GM12878 (cell line): Measurements from ENCODE around the gene KLC4. TPM values are rescaled to one million over a fixed set of nuclear protein-coding genes. Genes with fewer than 3 reads are reported as not detected.

Experiments used
- ATAC-seq: fragments of 200-7000 bp; cut with Tn5 transposase; 3 replicates; pipeline ENCODE4 v1.9.1; 2020; ENCODE audit warnings: mild to moderate bottlenecking, moderate library complexity
- BruUV-seq: library from RNA; stranded (reverse); fragments of 400-500 nt; replicated peaks from 2 replicates; lab custom pipeline; 2021; lab: Mats Ljungman, UMichigan
- CTCF ChIA-PET: fragments of 300-600 bp; sonication (Branson Sonifier 250); formaldehyde crosslinking; extraction: SDS; loops from one replicate; lab custom pipeline; 2021; ENCODE audit warnings: inconsistent platforms; lab: Yijun Ruan, JAX
- POLR2A ChIA-PET: fragments of 350-600 bp; formaldehyde crosslinking; extraction: SDS; loops from one replicate; lab custom pipeline; 2021; ENCODE audit warnings: inconsistent platforms; lab: Charles Lee
- RAD21 ChIA-PET: fragments of 300-600 bp; sonication (Branson Sonifier 250); formaldehyde crosslinking; loops from one replicate; lab custom pipeline; 2023; ENCODE audit warnings: antibody characterized with exemption; ENCODE audit not compliant: unreplicated experiment; lab: Charles Lee
- SMC1A ChIA-PET: fragments of 300-600 bp; sonication (Branson Sonifier 250); formaldehyde crosslinking; loops from one replicate; lab custom pipeline; 2023; ENCODE audit not compliant: unreplicated experiment, uncharacterized antibody; lab: Charles Lee
- DNase-seq: peaks from one replicate; pipeline ENCODE4 v3.0.0-alpha.2; 2011; ENCODE audit warnings: low read depth, low spot score
- FAIRE-seq: peaks from 3 replicates; lab custom pipeline; 2011; peaks lifted over from hg19 to GRCh38; lab: Jason Lieb, UNC
- H2AFZ ChIP-seq: 2 replicates; pipeline ENCODE4 v1.6.0; 2011; ENCODE audit warnings: low read depth, low read length, control low read depth; ENCODE audit not compliant: control insufficient read depth
- H3K27ac ChIP-seq: 2 replicates; pipeline ENCODE4 v1.5.1; 2011; ENCODE audit warnings: control low read depth; ENCODE audit not compliant: control insufficient read depth, insufficient read depth
- H3K27me3 ChIP-seq, 2 experiments: replicated peaks in 1 of 2; 2 replicates each; pipeline versions ENCODE4 v1.6.0 to v1.6.1; 2011; ENCODE audit warnings: low read length in 1 of 2; ENCODE audit not compliant: control insufficient read depth in 2 of 2, insufficient read depth in 2 of 2
- H3K36me3 ChIP-seq, 2 experiments: 2 replicates each; pipeline ENCODE4 v1.5.1; 2011; ENCODE audit warnings: low read length in 1 of 2; ENCODE audit not compliant: control insufficient read depth in 2 of 2, insufficient read depth in 2 of 2
- H3K4me1 ChIP-seq: 2 replicates; pipeline ENCODE4 v1.6.1; 2011; ENCODE audit warnings: mild to moderate bottlenecking, low read length, moderate library complexity, mixed read lengths; ENCODE audit not compliant: control insufficient read depth, insufficient read depth
- H3K4me2 ChIP-seq: 2 replicates; pipeline ENCODE4 v1.6.0; 2011; ENCODE audit warnings: control low read depth; ENCODE audit not compliant: control insufficient read depth, insufficient read depth
- H3K4me3 ChIP-seq: fragments of 200-600 bp; sonication (generic); 2 replicates; pipeline ENCODE4 v1.5.1; 2016
- H3K79me2 ChIP-seq: 2 replicates; pipeline ENCODE4 v1.6.0; 2011; ENCODE audit warnings: low read length; ENCODE audit not compliant: control insufficient read depth, insufficient read depth
- H3K9ac ChIP-seq: 2 replicates; pipeline ENCODE4 v1.8.0; 2011; ENCODE audit warnings: low read length, control low read depth, mixed read lengths; ENCODE audit not compliant: control insufficient read depth, insufficient read depth
- H3K9me3 ChIP-seq: replicated peaks from 3 replicates; pipeline ENCODE4 v1.5.1; 2011; ENCODE audit warnings: mild to moderate bottlenecking, low read length; ENCODE audit not compliant: control insufficient read depth, insufficient read depth
- H4K20me1 ChIP-seq: 2 replicates; pipeline ENCODE4 v1.6.0; 2011; ENCODE audit not compliant: control insufficient read depth, insufficient read depth
- ATF7 ChIP-seq: fragments of 450-650 bp; IDR thresholded peaks from 2 replicates; pipeline ENCODE4 v1.6.1; 2016; ENCODE audit warnings: low read depth, mild to moderate bottlenecking
- BHLHE40 ChIP-seq, 2 experiments: fragments of 450-650 bp in 1 of 2; IDR thresholded peaks; 2 replicates each; pipeline ENCODE4 v1.6.1; 2011 to 2017; ENCODE audit warnings: low read depth in 2 of 2, borderline replicate concordance in 1 of 2, improper control_type of control experiment in 1 of 2, low read length in 1 of 2, mild to moderate bottlenecking in 1 of 2
- CHD4 ChIP-seq: fragments of 200-600 bp; sonication (generic); IDR thresholded peaks from 2 replicates; pipeline ENCODE4 v1.6.1; 2016; ENCODE audit warnings: mild to moderate bottlenecking
- HDGF ChIP-seq: fragments of 450-650 bp; IDR thresholded peaks from 2 replicates; pipeline ENCODE4 v1.6.1; 2016; ENCODE audit warnings: antibody characterized with exemption
- IRF3 ChIP-seq: fragments of 450-650 bp; IDR thresholded peaks from 2 replicates; pipeline ENCODE4 v1.6.1; 2014; ENCODE audit warnings: mild to moderate bottlenecking
- MEF2A ChIP-seq: IDR thresholded peaks from 2 replicates; pipeline ENCODE4 v1.6.1; 2011; ENCODE audit warnings: low read depth, mild to moderate bottlenecking, low read length, moderate library complexity; ENCODE audit not compliant: insufficient read depth
- NBN ChIP-seq: fragments of 450-650 bp; IDR thresholded peaks from 2 replicates; pipeline ENCODE4 v1.6.1; 2016
- NFIC ChIP-seq: IDR thresholded peaks from 2 replicates; pipeline ENCODE4 v1.6.1; 2012; ENCODE audit warnings: low read depth, mild to moderate bottlenecking, inconsistent platforms, low read length, moderate library complexity
- NR2C2 ChIP-seq: IDR thresholded peaks from 2 replicates; pipeline ENCODE4 v1.6.1; 2011; ENCODE audit warnings: borderline replicate concordance, low read depth; ENCODE audit not compliant: control insufficient read depth, insufficient read length
- PAX8 ChIP-seq: fragments of 450-650 bp; IDR thresholded peaks from 2 replicates; pipeline ENCODE4 v1.6.1; 2017; ENCODE audit warnings: mild to moderate bottlenecking, moderate library complexity
- SMC3 ChIP-seq: IDR thresholded peaks from 2 replicates; pipeline ENCODE4 v1.6.1; 2011; ENCODE audit warnings: low read length, improper control_type of control experiment, borderline replicate concordance
- ZNF384 ChIP-seq: IDR thresholded peaks from 2 replicates; pipeline ENCODE4 v1.6.1; 2012; ENCODE audit warnings: low read depth, mild to moderate bottlenecking, low read length, improper control_type of control experiment, borderline replicate concordance
- WGBS: methylation state at CpG from one replicate; pipeline ENCODE4 v1.1.6; 2016; ENCODE audit warnings: low lambda C conversion rate; ENCODE audit not compliant: insufficient replicate concordance, insufficient coverage; ENCODE audit errors: missing lambda C conversion rate; 5-methylcytosine and 5-hydroxymethylcytosine counted together
- in situ Hi-C: fragments of 300-500 bp; cut with MboI; formaldehyde crosslinking; loops from 9 replicates; pipeline ENCODE4 v1.14.3; 2018; ENCODE audit warnings: mixed read lengths
- intact Hi-C: fragments of 100-400 bp; cut with micrococcal nuclease; formaldehyde crosslinking; loops from one replicate; pipeline ENCODE4 v1.14.2; 2022; ENCODE audit not compliant: unreplicated experiment
- polyA plus RNA-seq, 11 experiments: library from polyadenylated mRNA; depleted of rRNA in 4 of 11; unstranded in 6 of 11; stranded (reverse) in 5 of 11; fragments of >200 nt; fragmentation: Nextera tagmentation in 4 of 11; fragmentation: Illumina TruSeq in 1 of 11; extraction: Ambion mirVana in 4 of 11; extraction: Trizol in 1 of 11; gene quantifications; 1 replicate in 1 of 11; 2 replicates in 10 of 11; pipeline versions ENCODE4 v1.2.1 to v1.2.3, GENCODE V29; 2011 to 2016; ENCODE audit warnings: inconsistent platforms in 2 of 11, missing spikeins in 2 of 11, low read depth in 1 of 11
- total RNA-seq, 4 experiments: library from RNA; depleted of rRNA in 3 of 4; stranded (reverse); fragments of >200 nt in 3 of 4; fragmentation: Illumina TruSeq in 1 of 4; extraction: Trizol in 1 of 4; gene quantifications; 2 replicates each; pipeline versions ENCODE4 v1.2.1 to v1.2.3, GENCODE V29; 2013 to 2021
- TF ChIP-seq, protein P1 (sequence below): IDR thresholded peaks from 2 replicates; pipeline ENCODE4 v1.6.1; 2012; ENCODE audit warnings: low read depth, low read length, improper control_type of control experiment

Gene KLC4
- total and polyA plus RNA-seq, 10 of the 15 experiments (the other 5 are each of a cell fraction or from before 2014, with no cell fraction given), result 0.90 to 13.4 (median 6.9) TPM

- TF ChIP-seq, protein P1, sequence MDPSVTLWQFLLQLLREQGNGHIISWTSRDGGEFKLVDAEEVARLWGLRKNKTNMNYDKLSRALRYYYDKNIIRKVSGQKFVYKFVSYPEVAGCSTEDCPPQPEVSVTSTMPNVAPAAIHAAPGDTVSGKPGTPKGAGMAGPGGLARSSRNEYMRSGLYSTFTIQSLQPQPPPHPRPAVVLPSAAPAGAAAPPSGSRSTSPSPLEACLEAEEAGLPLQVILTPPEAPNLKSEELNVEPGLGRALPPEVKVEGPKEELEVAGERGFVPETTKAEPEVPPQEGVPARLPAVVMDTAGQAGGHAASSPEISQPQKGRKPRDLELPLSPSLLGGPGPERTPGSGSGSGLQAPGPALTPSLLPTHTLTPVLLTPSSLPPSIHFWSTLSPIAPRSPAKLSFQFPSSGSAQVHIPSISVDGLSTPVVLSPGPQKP, result no peak
- TF ChIP-seq SMC3, result no peak
- TF ChIP-seq ATF7, result no peak
- TF ChIP-seq NR2C2, result no peak
- no peak for TF ChIP-seq HDGF
These were observed 25.8 kb upstream of the KLC4 start (continued) for GRCh38 chr6:43033496-43034189.

DNA sequence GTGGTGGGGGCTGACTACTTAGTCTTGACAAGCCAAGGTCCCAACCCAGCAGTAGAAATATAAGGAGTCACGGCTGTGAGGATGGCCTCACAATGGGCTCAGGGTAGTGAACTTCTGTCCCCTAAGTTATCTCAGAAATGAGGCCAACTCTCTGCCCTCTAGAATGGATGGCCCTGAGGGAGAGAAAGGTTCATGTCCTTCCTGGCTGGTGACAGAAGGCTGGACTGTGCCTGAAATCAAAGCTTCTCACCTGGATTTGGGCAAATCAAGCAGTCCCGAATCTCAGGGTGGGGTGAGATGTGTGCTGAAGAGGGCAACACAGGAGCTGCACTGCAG, 25.3 kb upstream of the KLC4 start:
- Histone ChIP-seq H3K27ac (no peak overlapping the region), H3K36me3 (peaks cover 13 to 21% of the 10 kb centered on the region in 2 experiments), H2AFZ (no peak overlapping the region), H3K79me2 (no peaks in the 10 kb centered on the region), H3K27me3 (no peaks in the 10 kb centered on the region), H4K20me1 (no peaks in the 10 kb centered on the region), H3K9me3 (no peaks in the 10 kb centered on the region), H3K4me2 (no peak overlapping the region), H3K4me3 (no peak overlapping the region), H3K9ac (no peak overlapping the region), H3K4me1 (no peaks in the 10 kb centered on the region)
- ChIA-PET CTCF (no interaction called here), SMC1A (no interaction called here), POLR2A (interaction anchor here (0.6 kb wide), 1 partner anchor 243 kb away, joined by 3 read pairs; no protein-coding TSS in a partner anchor), RAD21 (no interaction called here)
- in situ Hi-C loops, result no loop called here
- 67% methylated on average over 2 of the region's 2 CpGs for WGBS
- BruUV-seq, result no TSS peak
- intact Hi-C loops, result no loop called here
- ATAC-seq (no peak), DNase-seq (no peak), FAIRE-seq (no peak)
- TF ChIP-seq ZNF384 (no peak), MEF2A (no peak), PAX8 (no peak), NFIC (no peak), BHLHE40 (IDR thresholded peaks at IDR 0.05; ENCODE audit: borderline replicate concordance in 1 of 2, low read depth in 2 of 2, low read length in 1 of 2) (no peak), CHD4 (no peak), IRF3 (no peak), NR2C2 (no peak), NBN (no peak)
